ENCODE data around the gene USP34.
A peak's percentile ranks its signal among the peaks of the same experiment; 100 is the strongest.
"Not testable (repeated sequence)": the region's sequence is repeated elsewhere in the genome, so short reads cannot be mapped to it uniquely, and the experiment has no call there.

Gene USP34

GRCh38 chr2:61178603-61179545, 292.0 kb downstream of the USP34 start:
- DNase-seq, result peak; percentile 59

DNA sequence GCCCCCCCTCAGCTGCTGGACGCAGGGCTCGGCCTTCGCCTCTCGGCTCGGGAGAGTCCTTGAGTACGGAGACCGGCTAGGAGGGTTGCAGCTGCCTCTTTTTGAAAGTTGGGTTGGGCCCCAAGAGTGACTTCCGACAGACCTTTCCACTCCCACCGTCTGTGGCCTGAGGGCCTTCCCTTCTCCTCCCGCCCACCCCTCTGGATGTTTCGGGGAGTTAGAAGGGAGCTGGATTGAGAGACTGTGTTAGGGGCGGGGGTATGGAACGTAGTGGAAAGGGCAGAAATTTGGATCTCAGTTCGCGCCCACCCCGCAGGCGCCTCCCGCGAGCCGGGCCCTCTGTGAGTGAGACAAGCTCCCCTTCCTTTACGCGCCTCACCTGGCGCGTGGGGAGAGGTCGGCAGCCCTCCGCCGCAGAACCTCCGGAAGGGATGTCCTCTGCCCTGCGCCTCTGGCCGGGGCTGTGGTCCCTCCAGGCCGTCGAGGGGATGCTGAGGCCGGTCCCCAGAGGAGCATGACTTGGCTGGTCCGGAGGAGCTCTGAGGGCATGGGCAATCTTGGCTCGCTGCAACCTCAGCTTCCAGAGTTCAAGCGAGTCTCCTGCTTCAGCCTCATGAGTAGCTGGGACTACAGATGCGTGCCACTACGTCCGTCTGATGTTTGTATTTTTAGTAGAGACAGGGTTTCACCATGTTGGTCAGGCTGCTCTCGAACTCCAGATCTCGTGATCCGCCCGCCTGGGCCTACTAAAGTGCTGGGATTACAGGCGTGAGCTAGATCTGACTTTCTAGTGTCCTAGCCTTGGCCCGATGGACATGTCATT, 292.9 kb downstream of the USP34 start:
- peak; percentile 82 for DNase-seq

GRCh38 chr2:61176755-61177726, 293.8 kb downstream of the USP34 start:
- DNase-seq, result peak; percentile 96

DNA sequence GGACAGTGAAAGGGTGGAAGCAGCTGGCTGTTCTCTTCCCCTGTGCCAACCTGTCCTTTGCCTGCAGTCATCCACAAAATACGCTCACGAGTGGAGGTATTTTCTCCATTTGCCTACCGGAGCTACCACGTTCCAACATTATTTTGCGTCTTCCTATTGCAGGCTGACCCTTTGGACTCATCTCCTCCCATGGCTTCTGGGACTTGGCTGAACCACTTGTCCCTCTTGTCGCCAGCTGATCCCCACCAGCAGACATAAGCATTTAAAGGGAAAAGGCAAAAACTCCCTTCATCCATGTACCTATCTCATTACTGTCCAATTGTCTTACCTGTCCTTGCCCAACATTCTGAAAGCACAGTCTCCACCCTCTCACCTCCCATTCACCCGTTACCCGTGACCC, 295.9 kb downstream of the USP34 start:
- DNase-seq, result peak; percentile 24

- no peak for DNase-seq
Measured at GRCh38 chr2:61173116-61173515, 297.8 kb downstream of the USP34 start.

- peak; percentile 40 for DNase-seq
Measured at GRCh38 chr2:61172671-61173070, 298.2 kb downstream of the USP34 start.

DNA sequence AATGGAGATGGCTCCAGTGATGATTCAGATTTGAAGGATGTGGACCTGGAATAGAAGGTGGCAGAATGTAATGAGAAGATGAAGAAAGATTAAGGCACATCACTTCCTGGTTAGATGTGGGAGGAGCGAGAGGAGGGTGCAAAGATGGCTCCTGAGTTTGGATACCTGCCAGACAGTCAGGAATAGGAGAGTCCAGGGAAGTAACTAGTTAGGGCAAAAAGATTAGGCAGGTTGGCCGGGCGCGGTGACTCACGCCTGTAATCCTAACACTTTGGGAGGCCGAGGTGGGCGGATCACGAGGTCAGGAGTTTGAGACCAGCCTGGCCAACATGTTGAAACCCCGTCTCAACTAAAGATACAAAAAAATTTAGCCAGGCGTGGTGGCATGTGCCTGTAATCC, 303.3 kb downstream of the USP34 start:
- no peak for DNase-seq

GRCh38 chr2:61165946-61166345, 304.9 kb downstream of the USP34 start:
- peak; percentile 26 for DNase-seq

DNA sequence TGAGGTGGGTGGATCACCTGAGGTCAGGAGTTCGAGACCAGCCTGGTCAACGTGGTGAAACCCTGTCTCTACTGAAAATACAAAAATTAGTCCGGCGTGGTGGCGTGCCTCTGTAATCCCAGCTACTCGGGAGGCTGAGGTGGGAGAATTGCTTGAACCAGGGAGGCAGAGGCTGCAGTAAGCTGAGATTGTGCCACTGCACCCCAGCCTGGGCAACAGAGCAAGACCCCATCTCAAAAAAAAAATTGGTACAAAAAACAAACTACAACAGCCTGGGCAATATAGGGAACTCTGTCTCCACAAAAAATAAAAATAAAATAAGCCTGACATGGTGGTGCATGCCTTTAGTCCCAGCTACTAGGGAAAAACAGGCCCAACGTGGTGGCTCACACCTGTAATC, 305.8 kb downstream of the USP34 start:
- not testable (repeated sequence) for DNase-seq

DNA sequence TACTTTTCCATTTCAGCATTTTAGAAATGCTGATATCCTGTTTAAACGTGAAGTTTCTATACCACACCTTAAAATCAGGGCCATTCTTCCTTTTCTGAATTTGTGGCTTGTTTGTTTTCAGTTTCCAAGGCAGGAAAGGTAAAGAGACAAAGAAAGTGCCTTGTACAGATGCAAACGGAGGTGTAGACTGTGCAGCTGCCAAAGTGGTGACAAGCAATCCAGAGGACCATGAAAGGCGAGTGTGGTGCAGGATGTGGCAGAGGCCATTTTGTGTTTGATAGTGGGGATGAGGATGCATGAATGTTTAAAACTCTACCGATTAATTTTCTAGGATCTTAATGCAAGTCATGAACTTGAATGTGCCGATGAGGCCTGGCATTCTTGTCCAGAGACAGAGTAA, 308.2 kb downstream of the USP34 start:
- no peak for DNase-seq

DNA sequence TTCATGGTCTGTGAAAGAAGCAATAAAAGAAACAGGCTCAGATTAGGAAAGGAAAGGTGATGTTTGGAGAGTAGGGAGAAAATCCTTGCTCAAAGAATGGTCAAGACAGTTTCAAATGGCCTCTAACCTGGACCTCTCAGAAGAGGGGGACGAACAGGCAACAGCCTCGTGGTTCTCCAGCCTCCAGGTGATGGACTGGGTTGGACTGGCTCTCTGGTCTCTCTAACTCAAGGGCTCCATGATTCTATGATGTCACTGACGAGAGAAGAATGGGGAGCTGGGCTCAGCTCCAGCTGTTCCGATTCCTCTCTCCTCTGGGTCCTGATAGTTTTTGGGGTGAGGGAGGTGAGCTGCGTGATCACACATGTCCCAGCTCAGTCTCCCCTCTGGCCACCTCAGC, 309.0 kb downstream of the USP34 start, which contains the start of gene C2orf74:
TSS of gene C2orf74 (plus strand) at position 301 of the 400 bp plus-strand sequence. CDS start 327 bp downstream, outside the sequence.
- no peak for DNase-seq

DNA sequence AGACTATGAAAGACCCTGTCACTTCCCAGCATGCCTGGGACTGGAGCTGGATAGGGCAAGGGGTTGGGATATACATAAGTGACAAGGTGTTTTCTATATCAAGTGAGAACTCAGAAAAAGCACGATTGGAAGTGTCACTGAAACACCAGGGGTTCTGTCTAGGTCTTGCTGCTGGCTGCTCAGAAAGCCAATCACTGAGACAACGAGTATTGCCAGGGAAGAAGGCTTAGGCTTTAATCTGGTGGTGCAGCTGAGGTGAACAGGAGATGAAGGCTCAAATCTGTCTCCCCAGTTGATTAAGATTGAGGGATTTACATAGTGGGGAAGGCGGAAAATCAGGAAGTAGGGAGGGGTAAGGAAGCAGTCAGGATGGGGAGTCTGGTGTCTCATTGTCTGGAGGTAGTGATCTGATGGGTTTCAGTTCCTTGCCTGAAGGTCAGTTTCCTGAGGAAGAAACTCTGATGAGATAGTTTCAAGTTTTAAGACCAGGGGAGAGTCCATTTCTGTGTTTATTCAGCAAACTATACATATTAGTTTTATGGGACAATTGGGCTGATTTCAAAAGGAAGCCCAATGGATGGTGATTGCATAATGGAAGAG, 312.4 kb downstream of the USP34 start:
- DNase-seq, result peak; percentile 7

- peak; percentile 15 for DNase-seq
Measured at GRCh38 chr2:61157371-61158003, 313.4 kb downstream of the USP34 start.

- no peak for DNase-seq
Measured at GRCh38 chr2:61151436-61151835, 319.5 kb downstream of the USP34 start.

DNA sequence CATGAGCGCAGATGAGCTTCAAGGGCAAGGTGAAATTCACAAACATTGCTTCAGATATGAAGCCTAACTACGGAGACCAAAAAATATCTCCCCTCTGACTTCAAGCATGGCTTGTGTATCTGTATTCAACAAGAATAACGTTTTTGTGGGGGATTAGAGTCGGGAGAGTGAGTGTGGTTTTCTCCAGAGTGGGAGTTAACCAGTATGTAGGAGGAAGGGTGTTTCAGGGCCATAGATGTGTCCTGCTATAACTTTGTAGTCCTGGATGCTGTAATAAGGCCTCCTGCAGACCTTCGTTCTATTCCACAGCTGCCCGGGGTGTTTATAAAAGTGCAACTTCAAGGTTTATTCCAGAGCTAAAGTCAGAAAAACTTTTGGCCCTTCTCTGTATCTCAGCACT, 321.8 kb downstream of the USP34 start:
- no peak for DNase-seq

- not testable (repeated sequence) for DNase-seq
Measured at GRCh38 chr2:61148091-61148490, 322.8 kb downstream of the USP34 start.

DNA sequence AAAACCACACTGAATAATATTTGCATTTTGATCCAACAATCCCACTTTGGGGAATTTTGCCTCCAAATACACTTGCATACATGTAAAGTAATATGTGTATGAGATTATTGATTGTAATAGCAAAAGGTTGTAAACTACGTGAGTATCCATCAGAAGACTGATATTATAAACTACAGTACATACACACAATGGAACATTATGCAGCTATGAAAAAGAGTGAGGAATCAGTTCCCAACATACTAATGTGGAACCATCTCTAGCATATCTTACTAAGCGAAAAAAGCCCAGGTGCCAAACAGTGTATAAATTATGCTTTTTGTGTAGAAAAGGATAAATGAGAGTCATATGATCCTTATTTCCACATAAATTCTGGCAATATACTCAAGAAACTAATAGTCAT, 324.9 kb downstream of the USP34 start:
- no peak for DNase-seq

GRCh38 chr2:61144697-61145268, 326.1 kb downstream of the USP34 start:
- DNase-seq, result peak; percentile 96

DNA sequence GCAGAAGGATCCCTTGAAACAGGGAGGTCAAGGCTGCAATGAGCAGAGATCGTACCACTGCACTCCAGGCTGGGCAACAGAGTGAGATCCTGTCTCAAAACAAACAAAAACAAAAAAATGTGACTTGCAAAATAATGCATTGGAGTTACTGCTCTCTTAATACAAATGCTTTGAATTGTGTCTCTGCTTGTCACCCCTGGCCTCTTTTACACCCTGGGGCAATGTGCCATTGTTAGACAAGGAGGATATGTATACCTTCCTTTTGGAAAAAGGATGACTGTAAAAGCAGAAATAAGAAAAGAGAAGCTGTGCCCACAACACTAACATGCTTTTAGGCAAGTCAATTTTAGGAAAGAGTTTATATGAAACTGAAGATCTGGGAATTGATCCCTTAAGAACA, 329.7 kb downstream of the USP34 start:
- no peak for DNase-seq

GRCh38 chr2:61138859-61139258, 332.0 kb downstream of the USP34 start:
- no peak for DNase-seq

Data from activated CD8-positive, alpha-beta memory T cell treated with anti-CD3 and anti-CD28 coated beads for 24 hours (primary cell).